B cell (primary cell): ENCODE measurements around the gene ZNF324. TPM values are rescaled to one million over a fixed set of nuclear protein-coding genes. Genes with fewer than 3 reads are reported as not detected.

Experiments
- ATAC-seq: fragments of 200-7000 bp; cut with Tn5 transposase; one replicate; pipeline ENCODE4 v1.10.0; 2021; ENCODE audit warnings: low read depth, mild to moderate bottlenecking, moderate number of reproducible peaks, moderate library complexity
- CTCF ChIA-PET: fragments of 350-600 bp; sonication (Branson Sonifier 250); formaldehyde crosslinking; loops from one replicate; lab custom pipeline; 2021; ENCODE audit warnings: antibody characterized with exemption, inconsistent platforms; lab: Charles Lee
- POLR2A ChIA-PET: fragments of 350-600 bp; sonication (Branson Sonifier 250); formaldehyde crosslinking; loops from one replicate; lab custom pipeline; 2021; ENCODE audit warnings: antibody characterized with exemption; lab: Charles Lee
- DNase-seq: peaks from one replicate; pipeline ENCODE4 v3.0.0; 2013
- H2AFZ ChIP-seq: 2 replicates; pipeline ENCODE4 v1.6.1; 2012; ENCODE audit warnings: mild to moderate bottlenecking, low read depth, low read length; ENCODE audit not compliant: insufficient read depth, poor library complexity, severe bottlenecking
- H3K27ac ChIP-seq, 2 donors: 1 replicate in 1 of 2; 2 replicates in 1 of 2; pipeline ENCODE4 v1.5.1; 2012 to 2013; ENCODE audit warnings: low read length in 2 of 2, mild to moderate bottlenecking in 2 of 2, moderate library complexity in 1 of 2
- H3K27me3 ChIP-seq, 4 experiments: fragments of 200-600 bp in 1 of 4; sonication (generic) in 1 of 4; replicated peaks in 1 of 4; 1 replicate in 2 of 4; 2 replicates in 2 of 4; pipeline versions ENCODE4 v1.6.1 to v1.7.0; 2013 to 2016; ENCODE audit warnings: low read length in 3 of 4, mild to moderate bottlenecking in 2 of 4, mixed read lengths in 1 of 4, moderate library complexity in 1 of 4; ENCODE audit not compliant: insufficient read depth in 4 of 4, control insufficient read depth in 3 of 4; ENCODE audit errors: control extremely low read depth in 1 of 4
- H3K36me3 ChIP-seq, 2 experiments: replicated peaks in 1 of 2; 1 replicate in 1 of 2; 2 replicates in 1 of 2; pipeline versions ENCODE4 v1.6.1 to v1.7.1; 2013; ENCODE audit warnings: low read length in 1 of 2; ENCODE audit not compliant: insufficient read depth in 2 of 2, control insufficient read depth in 1 of 2; ENCODE audit errors: control extremely low read depth in 1 of 2, extremely low read depth in 1 of 2
- H3K4me1 ChIP-seq, 2 donors: fragments of 200-600 bp in 1 of 2; sonication (generic) in 1 of 2; 1 replicate in 1 of 2; 2 replicates in 1 of 2; pipeline versions ENCODE4 v1.5.1 to v1.6.1; 2013 to 2017; ENCODE audit warnings: low read length in 2 of 2; ENCODE audit not compliant: control insufficient read depth in 2 of 2, insufficient read depth in 2 of 2
- H3K4me2 ChIP-seq: replicated peaks from 2 replicates; pipeline ENCODE3; 2012; ENCODE audit warnings: mild to moderate bottlenecking, low read depth, low read length; ENCODE audit not compliant: poor library complexity, severe bottlenecking
- H3K4me3 ChIP-seq, 5 experiments: fragments of 200-600 bp in 1 of 5; sonication (generic) in 1 of 5; 1 replicate in 3 of 5; 2 replicates in 2 of 5; pipeline versions ENCODE4 v1.5.1 to v1.7.0; 2011 to 2016; ENCODE audit warnings: low read length in 4 of 5, mild to moderate bottlenecking in 4 of 5, low read depth in 2 of 5, control low read depth in 1 of 5, moderate library complexity in 1 of 5; ENCODE audit not compliant: insufficient read depth in 1 of 5; ENCODE audit errors: control extremely low read depth in 1 of 5, extremely low read depth in 1 of 5
- H3K79me2 ChIP-seq: fragments of 200-600 bp; sonication (generic); one replicate; pipeline ENCODE4 v1.6.0; 2016; ENCODE audit warnings: low read length; ENCODE audit not compliant: control insufficient read depth, insufficient read depth
- H3K9ac ChIP-seq: fragments of 200-600 bp; sonication (generic); 2 replicates; pipeline ENCODE4 v1.6.1; 2017; ENCODE audit warnings: mild to moderate bottlenecking, low read length, moderate library complexity
- H3K9me3 ChIP-seq, 3 donors: one replicate each; pipeline versions ENCODE4 v1.6.1 to v1.7.1; 2013; ENCODE audit warnings: low read length in 2 of 3; ENCODE audit not compliant: control insufficient read depth in 2 of 3, insufficient read depth in 1 of 3; ENCODE audit errors: control extremely low read depth in 1 of 3
- H4K20me1 ChIP-seq: 2 replicates; pipeline ENCODE4 v1.6.0; 2012; ENCODE audit warnings: mild to moderate bottlenecking, low read length; ENCODE audit not compliant: insufficient read depth, control insufficient read depth, poor library complexity, severe bottlenecking
- H3K27ac Mint-ChIP-seq: one replicate; pipeline ENCODE4 v1.8.0; 2021; ENCODE audit warnings: mixed read lengths
- H3K27me3 Mint-ChIP-seq: one replicate; pipeline ENCODE4 v1.8.0; 2021; ENCODE audit warnings: mixed read lengths
- H3K4me1 Mint-ChIP-seq: one replicate; pipeline ENCODE4 v1.8.0; 2021; ENCODE audit warnings: mixed read lengths
- H3K4me3 Mint-ChIP-seq: one replicate; pipeline ENCODE4 v1.8.0; 2021; ENCODE audit warnings: mixed read lengths
- H3K9me3 Mint-ChIP-seq: one replicate; pipeline ENCODE4 v1.8.0; 2022; ENCODE audit warnings: mixed read lengths; ENCODE audit not compliant: insufficient read depth
- EZH2 ChIP-seq: IDR thresholded peaks from 2 replicates; pipeline ENCODE4 v1.6.1; 2012; ENCODE audit warnings: borderline replicate concordance, low read depth, mild to moderate bottlenecking, moderate library complexity, low read length; ENCODE audit not compliant: insufficient read depth, poor library complexity, severe bottlenecking
- WGBS: methylation state at CpG from one replicate; pipeline ENCODE4 v1.1.5; 2013; ENCODE audit warnings: missing lambda C conversion rate; ENCODE audit not compliant: insufficient coverage; 5-methylcytosine and 5-hydroxymethylcytosine counted together
- intact Hi-C: fragments of 100-400 bp; cut with micrococcal nuclease; formaldehyde crosslinking; loops from one replicate; pipeline ENCODE4 v1.10.0; 2022
- polyA plus RNA-seq: library from polyadenylated mRNA; depleted of rRNA; stranded (reverse); fragments of >200 nt; gene quantifications from 2 replicates; pipeline ENCODE4 v1.2.3, GENCODE V29; 2012
- total RNA-seq, 2 donors: library from RNA; stranded (reverse); fragments of 120-200 nt in 1 of 2; gene quantifications; 1 replicate in 1 of 2; 2 replicates in 1 of 2; pipeline versions ENCODE4 v1.2.3 to v1.2.4, GENCODE V29; 2013 to 2022
- TF ChIP-seq, protein P1 (sequence below): fragments of 200-600 bp; IDR thresholded peaks from one replicate; pipeline ENCODE4 v1.8.0; 2022; ENCODE audit warnings: antibody characterized with exemption, mild to moderate bottlenecking

Gene ZNF324
- total and polyA plus RNA-seq, 2 donors (not counting 1 experiment from before 2014, with no cell fraction given), result 12.8 to 21.0 TPM

DNA sequence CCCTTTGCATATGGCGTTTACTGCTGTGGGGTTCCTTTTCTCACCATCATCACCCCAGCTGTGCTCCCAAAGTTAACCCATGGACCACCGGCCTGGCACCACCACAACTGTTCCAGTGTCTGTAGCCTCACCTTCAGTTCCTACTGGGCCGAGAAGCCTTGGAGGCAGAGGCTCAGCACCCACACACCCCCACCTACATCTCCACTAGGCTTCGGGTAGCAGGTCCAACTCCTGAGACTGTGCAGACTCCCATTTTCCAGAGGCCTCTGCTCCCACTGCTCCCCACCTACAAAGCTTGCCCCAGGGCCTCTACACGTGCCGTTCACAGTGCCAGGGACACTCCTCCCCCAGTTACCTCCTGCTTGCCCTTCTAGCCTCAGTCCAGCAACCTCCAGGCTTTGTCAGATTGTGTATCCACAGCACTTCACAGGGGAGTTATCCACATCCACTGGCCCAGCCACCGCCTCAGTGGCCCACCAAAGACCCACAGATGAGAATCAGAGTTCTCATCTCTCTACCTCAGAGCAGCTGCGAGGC, 30.8 kb downstream of the ZNF324 start:
- no peaks in the 10 kb centered on the region for H3K27me3 ChIP-seq
- H3K4me3 Mint-ChIP-seq, result peak overlapping the region; percentile 62
- 96% methylated on average over 6 of the region's 8 CpGs for WGBS
- peaks cover 9 to 20% of the 10 kb centered on the region in 2 donors for H3K4me1 ChIP-seq
- ATAC-seq (no peak), DNase-seq (no peak)
- H3K4me3 ChIP-seq, result no peak overlapping the region
- ChIA-PET CTCF (no interaction called here), POLR2A (no interaction called here)
- H3K27me3 Mint-ChIP-seq, result no peaks in the 10 kb centered on the region
- H3K27ac ChIP-seq, result no peak overlapping the region
- no peak overlapping the region for H2AFZ ChIP-seq
- H3K36me3 ChIP-seq, result no peaks in the 10 kb centered on the region
- H4K20me1 ChIP-seq, result no peaks in the 10 kb centered on the region
- H3K27ac Mint-ChIP-seq, result peak overlapping the region; percentile 32
- no peak overlapping the region for H3K9ac ChIP-seq
- peaks cover 2% of the 10 kb centered on the region for H3K9me3 Mint-ChIP-seq
- intact Hi-C loops, result no loop called here
- peaks cover 19% of the 10 kb centered on the region for H3K4me1 Mint-ChIP-seq
- no peaks in the 10 kb centered on the region for H3K79me2 ChIP-seq
- peaks cover 0 to 39% (median 0%) of the 10 kb centered on the region in 3 donors for H3K9me3 ChIP-seq
- H3K4me2 ChIP-seq, result peak overlapping the region; percentile 94
- TF ChIP-seq EZH2, result no peak
- TF ChIP-seq, protein P1, sequence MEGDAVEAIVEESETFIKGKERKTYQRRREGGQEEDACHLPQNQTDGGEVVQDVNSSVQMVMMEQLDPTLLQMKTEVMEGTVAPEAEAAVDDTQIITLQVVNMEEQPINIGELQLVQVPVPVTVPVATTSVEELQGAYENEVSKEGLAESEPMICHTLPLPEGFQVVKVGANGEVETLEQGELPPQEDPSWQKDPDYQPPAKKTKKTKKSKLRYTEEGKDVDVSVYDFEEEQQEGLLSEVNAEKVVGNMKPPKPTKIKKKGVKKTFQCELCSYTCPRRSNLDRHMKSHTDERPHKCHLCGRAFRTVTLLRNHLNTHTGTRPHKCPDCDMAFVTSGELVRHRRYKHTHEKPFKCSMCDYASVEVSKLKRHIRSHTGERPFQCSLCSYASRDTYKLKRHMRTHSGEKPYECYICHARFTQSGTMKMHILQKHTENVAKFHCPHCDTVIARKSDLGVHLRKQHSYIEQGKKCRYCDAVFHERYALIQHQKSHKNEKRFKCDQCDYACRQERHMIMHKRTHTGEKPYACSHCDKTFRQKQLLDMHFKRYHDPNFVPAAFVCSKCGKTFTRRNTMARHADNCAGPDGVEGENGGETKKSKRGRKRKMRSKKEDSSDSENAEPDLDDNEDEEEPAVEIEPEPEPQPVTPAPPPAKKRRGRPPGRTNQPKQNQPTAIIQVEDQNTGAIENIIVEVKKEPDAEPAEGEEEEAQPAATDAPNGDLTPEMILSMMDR, result no peak

DNA sequence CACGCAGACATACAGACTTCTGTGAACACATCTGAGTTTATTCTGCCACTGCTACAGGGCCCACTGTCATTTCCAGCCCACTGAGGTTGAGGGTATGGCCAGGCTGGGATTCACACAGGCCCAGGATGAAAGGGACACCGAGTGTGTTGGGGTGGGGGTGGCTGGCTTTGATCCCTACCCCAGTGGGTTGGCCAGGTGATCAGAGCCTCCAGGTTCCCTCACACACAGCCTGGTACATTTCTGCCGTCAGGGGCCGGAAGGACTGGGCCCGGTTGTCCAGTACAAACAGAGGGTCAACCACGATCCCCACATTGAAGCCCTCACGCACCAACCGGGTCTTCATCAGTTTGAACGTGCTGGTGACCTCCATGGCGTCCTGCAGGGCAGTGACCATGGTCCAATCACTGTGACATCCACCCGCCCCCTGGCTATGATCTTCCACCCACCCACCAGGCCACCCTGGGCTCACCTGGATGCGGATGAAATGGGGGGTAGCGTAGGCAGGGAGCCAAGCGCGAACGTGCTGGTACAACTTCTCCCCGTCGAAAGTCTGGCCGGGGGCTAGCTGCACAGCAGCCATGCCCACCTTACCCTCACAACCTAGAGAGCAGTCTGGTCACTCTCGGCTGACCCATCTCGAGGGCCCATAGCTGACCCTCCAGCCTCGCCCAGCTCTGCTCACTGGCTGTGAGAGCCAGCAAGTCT, 31.6 kb downstream of the ZNF324 start:
- H4K20me1 ChIP-seq, result no peaks in the 10 kb centered on the region
- peak overlapping the region; percentile 94 for H3K4me2 ChIP-seq
- Mint-ChIP-seq H3K27me3 (no peaks in the 10 kb centered on the region), H3K4me3 (peak overlapping the region; percentile 91), H3K4me1 (peaks cover 19% of the 10 kb centered on the region), H3K27ac (peak overlapping the region; percentile 93), H3K9me3 (peaks cover 2% of the 10 kb centered on the region)
- no peaks in the 10 kb centered on the region for H3K27me3 ChIP-seq
- WGBS, result 70% methylated on average over 10 of the region's 22 CpGs
- ChIA-PET POLR2A (interaction anchor here (0.6 kb wide), 1 partner anchor 31 kb away, joined by 5 read pairs; no protein-coding TSS in a partner anchor), CTCF (interaction anchor here (3.4 kb wide), 1 partner anchor 21 kb away, joined by 19 read pairs; the partner anchor contains the start of gene ZBTB45)
- H3K9me3 ChIP-seq, result peaks cover 0 to 39% (median 0%) of the 10 kb centered on the region in 3 donors
- peaks cover 9 to 20% of the 10 kb centered on the region in 2 donors for H3K4me1 ChIP-seq
- no peak for TF ChIP-seq EZH2
- TF ChIP-seq, protein P1, result no peak
- H3K79me2 ChIP-seq, result no peaks in the 10 kb centered on the region
- H3K27ac ChIP-seq, result peak overlapping the region in 1 of 2 donors; percentile 74
- no peak for DNase-seq
- H2AFZ ChIP-seq, result peak overlapping the region; percentile 87
- H3K36me3 ChIP-seq, result no peaks in the 10 kb centered on the region
- H3K4me3 ChIP-seq, result peak overlapping the region; percentile 55 to 81 (median 69)
- H3K9ac ChIP-seq, result peak overlapping the region; percentile 66
- no peak for ATAC-seq
- intact Hi-C loops, result loop anchor here (1.0 kb wide), 8 partner anchors 16 to 136 kb away; partner anchors contain the start of genes MZF1, TRIM28, ZBTB45 and ZNF132
